ENCODE results near the gene DNTT.

DNTT gene

GRCh38 chr10:96304230-96304629 lies at the start of gene DNTT:
Gene DNTT, plus strand, starts transcription at chr10:96304434. Its CDS starts 64 bp downstream, at chr10:96304498.
- no peaks in the 10 kb centered on the region for H3K36me3 Mint-ChIP-seq (ENCODE audit: low read depth)
- H3K4me3 Mint-ChIP-seq = no peak within 1 kb of the TSS
- no peaks in the 10 kb centered on the region for H3K27me3 Mint-ChIP-seq (ENCODE audit: low read depth)
- peaks cover 19% of the 10 kb centered on the region for H3K4me1 Mint-ChIP-seq
- no peak for TF ChIP-seq CTCF (IDR thresholded peaks at IDR 0.05; ENCODE audit: unreplicated experiment in 3 of 3)
- no peaks in the 10 kb centered on the region for H3K9me3 Mint-ChIP-seq
- no peak within 1 kb of the TSS for H3K27ac Mint-ChIP-seq

- H3K36me3 Mint-ChIP-seq (ENCODE audit: low read depth) = no peaks in the 10 kb centered on the region
- no peaks in the 10 kb centered on the region for H3K9me3 Mint-ChIP-seq
- TF ChIP-seq CTCF (IDR thresholded peaks at IDR 0.05; ENCODE audit: unreplicated experiment in 3 of 3) = no peak
- no peaks in the 10 kb centered on the region for H3K27me3 Mint-ChIP-seq (ENCODE audit: low read depth)
- peak overlapping the region in 1 of 3 experiments; percentile 36 for H3K27ac Mint-ChIP-seq
- no peak overlapping the region for H3K4me3 Mint-ChIP-seq
- peaks cover 26% of the 10 kb centered on the region for H3K4me1 Mint-ChIP-seq
Observed at GRCh38 chr10:96254976-96255375, 49.3 kb upstream of the DNTT start.

- no peaks in the 10 kb centered on the region for H3K27me3 Mint-ChIP-seq (ENCODE audit: low read depth)
- peaks cover 32% of the 10 kb centered on the region for H3K4me1 Mint-ChIP-seq
- H3K36me3 Mint-ChIP-seq (ENCODE audit: low read depth) = no peaks in the 10 kb centered on the region
- peak overlapping the region in 2 of 3 experiments; percentile 36 to 50 for H3K27ac Mint-ChIP-seq
- no peaks in the 10 kb centered on the region for H3K9me3 Mint-ChIP-seq
- no peak for TF ChIP-seq CTCF (IDR thresholded peaks at IDR 0.05; ENCODE audit: unreplicated experiment in 3 of 3)
- H3K4me3 Mint-ChIP-seq = no peak overlapping the region
Observed at GRCh38 chr10:96255549-96256333, 48.5 kb upstream of the DNTT start.

GRCh38 chr10:96257944-96258343 lies 46.3 kb upstream of the DNTT start:
- H3K9me3 Mint-ChIP-seq = no peaks in the 10 kb centered on the region
- no peaks in the 10 kb centered on the region for H3K27me3 Mint-ChIP-seq (ENCODE audit: low read depth)
- H3K36me3 Mint-ChIP-seq (ENCODE audit: low read depth) = no peaks in the 10 kb centered on the region
- peaks cover 32% of the 10 kb centered on the region for H3K4me1 Mint-ChIP-seq
- peak overlapping the region in 2 of 3 experiments; percentile 7 to 43 for H3K27ac Mint-ChIP-seq
- no peak for TF ChIP-seq CTCF (IDR thresholded peaks at IDR 0.05; ENCODE audit: unreplicated experiment in 3 of 3)
- H3K4me3 Mint-ChIP-seq = no peak overlapping the region

GRCh38 chr10:96259150-96259549 lies 45.1 kb upstream of the DNTT start:
- H3K27ac Mint-ChIP-seq = no peak overlapping the region
- no peaks in the 10 kb centered on the region for H3K9me3 Mint-ChIP-seq
- no peak for TF ChIP-seq CTCF (IDR thresholded peaks at IDR 0.05; ENCODE audit: unreplicated experiment in 3 of 3)
- peaks cover 38% of the 10 kb centered on the region for H3K4me1 Mint-ChIP-seq
- no peaks in the 10 kb centered on the region for H3K27me3 Mint-ChIP-seq (ENCODE audit: low read depth)
- H3K36me3 Mint-ChIP-seq (ENCODE audit: low read depth) = no peaks in the 10 kb centered on the region
- no peak overlapping the region for H3K4me3 Mint-ChIP-seq

- Mint-ChIP-seq H3K27me3 (ENCODE audit: low read depth) (no peaks in the 10 kb centered on the region), H3K4me1 (peaks cover 35% of the 10 kb centered on the region), H3K9me3 (no peaks in the 10 kb centered on the region), H3K4me3 (no peak overlapping the region), H3K36me3 (ENCODE audit: low read depth) (no peaks in the 10 kb centered on the region), H3K27ac (peak overlapping the region; percentile 15 to 74 (median 73))
- TF ChIP-seq CTCF (IDR thresholded peaks at IDR 0.05; ENCODE audit: unreplicated experiment in 3 of 3) = no peak
Observed at GRCh38 chr10:96260014-96260413, 44.2 kb upstream of the DNTT start.

All from nephron (organoid).